GM18867 (cell line): ENCODE data around the gene PLEKHM3.

Experiments
- ATAC-seq: cut with Tn5 transposase; IDR thresholded peaks from one replicate; pipeline ENCODE4 v1.9.1; 2021; ENCODE audit warnings: mild to moderate bottlenecking, moderate library complexity; ENCODE audit not compliant: unreplicated experiment

The PLEKHM3 gene

GRCh38 chr2:207993151-207993763 lies 32.1 kb downstream of the PLEKHM3 start:
- ATAC-seq: peak; percentile 57

DNA sequence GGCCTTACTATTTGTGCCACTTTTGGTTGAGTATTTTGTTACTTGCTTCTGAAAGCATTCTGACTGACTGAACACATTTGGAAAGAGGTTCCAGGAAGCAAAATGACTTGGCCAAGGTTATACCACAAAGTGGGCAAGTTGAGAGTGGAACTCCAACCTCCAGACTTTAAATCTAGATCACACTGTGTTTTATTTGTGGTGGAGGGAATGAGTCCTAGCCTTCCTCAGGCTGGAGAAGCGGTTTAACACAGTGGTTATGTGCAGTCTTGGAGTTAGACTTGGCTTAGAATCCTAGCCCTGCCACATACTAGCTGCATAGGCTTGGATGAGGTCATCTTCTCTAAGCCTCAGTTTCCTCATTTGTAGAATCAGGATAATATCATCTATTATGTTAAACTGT lies 33.4 kb downstream of the PLEKHM3 start:
- no peak for ATAC-seq

DNA sequence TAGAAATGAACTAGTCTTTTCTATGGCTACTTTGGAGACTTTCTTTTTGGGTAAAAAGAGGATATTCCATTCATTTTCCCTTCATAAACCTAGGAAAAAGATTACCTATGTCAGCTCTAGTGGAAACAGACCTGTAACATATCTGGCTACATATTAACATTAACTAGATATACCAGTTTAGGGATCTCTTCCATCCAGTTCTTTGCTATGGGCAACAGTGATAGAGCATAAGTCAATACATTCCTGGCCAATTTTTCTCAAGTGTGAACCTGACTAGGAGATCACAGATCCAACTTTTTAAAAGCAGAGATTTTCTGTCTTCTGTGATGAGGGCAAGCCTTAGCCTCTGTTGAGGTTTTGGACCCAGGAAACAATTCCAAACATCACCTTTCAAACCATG lies 34.5 kb downstream of the PLEKHM3 start:
- no peak for ATAC-seq

GRCh38 chr2:207988975-207989374 lies 36.4 kb downstream of the PLEKHM3 start:
- no peak for ATAC-seq

DNA sequence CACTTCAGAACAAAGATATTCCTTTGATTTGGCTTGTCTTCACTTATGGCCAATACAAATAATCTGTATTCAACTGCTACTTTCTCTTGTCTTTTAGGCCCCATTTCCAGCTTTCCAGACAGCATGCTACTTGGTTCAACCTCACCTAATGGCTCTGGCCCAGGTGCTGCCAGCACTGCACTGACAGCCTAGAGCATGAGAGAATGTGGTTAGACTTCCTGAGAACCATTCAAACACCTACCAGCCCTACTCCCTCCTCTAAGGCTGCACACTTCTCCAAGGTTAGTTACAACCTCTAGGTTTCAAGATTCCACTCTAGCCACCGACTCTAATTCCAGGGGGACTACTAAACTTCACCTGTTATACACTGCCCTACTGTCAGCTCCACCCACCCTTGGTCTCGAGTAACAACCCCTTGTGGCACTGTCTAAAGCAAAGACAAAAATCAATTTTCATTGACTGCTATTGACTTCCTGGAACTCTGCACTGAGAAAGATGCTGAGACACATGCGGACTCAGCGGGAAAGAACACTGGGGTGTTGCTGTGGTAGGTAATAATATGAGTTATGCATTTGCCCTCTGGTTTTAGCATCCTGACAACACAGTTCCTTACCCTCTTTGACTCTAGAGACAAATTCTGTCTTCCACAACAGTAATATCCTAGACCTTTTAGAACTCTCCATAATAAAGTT lies 38.2 kb downstream of the PLEKHM3 start:
- ATAC-seq: no peak

- ATAC-seq: no peak
Measured at GRCh38 chr2:207984765-207985480, 40.4 kb downstream of the PLEKHM3 start.

DNA sequence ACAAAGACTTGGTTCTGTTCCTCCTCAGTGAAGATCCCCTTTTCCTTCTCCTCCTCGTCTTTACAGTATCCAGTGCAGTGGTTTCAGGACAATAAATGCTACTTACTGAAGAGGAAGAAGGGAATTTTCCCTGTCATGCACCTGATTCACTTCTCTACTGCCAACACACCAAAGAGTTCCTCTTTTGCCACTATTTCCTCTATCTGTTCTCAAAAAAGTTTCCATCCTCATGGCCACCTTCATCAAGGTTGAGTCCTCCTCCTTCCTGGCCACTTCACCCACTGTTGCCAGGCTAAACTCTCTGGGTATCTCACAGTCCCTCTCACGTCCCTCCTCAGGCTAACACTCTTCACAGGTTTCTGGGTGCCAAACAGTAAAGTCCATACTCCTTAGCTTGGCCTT lies 41.7 kb downstream of the PLEKHM3 start:
- peak; percentile 77 for ATAC-seq

DNA sequence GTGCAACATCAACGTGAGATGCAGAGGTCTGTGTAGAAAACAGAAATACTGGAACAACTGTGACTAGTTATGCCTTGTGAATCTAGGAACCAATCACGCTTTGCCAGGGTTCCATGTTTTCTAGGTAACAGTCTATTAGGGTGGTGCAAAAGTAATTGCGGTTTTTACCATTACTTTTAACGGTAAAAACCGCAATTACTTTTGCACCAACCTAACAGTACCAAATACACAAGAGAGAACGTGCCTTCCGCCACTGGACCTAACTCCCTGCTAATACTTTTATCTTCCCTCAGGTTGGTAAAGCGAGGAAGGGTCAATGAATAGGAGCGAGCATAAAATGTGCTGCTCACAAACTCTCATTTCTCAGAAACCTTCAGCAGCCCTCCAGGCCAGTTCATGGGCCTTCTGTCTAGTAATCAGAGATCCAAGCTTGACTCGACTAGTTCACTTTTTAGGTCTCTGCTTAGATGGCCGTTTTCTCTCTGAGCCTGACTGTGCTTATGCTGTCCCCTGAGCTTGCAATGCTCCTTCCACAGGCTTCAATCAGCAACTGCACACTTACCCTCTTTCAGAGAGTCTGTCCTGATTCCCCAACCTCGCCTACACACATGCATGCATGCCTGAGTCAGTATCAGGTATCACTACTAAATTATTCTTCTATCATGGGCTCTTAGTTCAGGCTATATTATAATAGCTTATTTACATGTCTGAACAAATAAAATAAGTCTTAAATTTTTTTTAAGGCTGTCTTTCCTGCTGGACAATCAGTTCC lies 47.0 kb downstream of the PLEKHM3 start:
- ATAC-seq: no peak

- no peak for ATAC-seq
Measured at GRCh38 chr2:207975921-207976320, 49.4 kb downstream of the PLEKHM3 start.

DNA sequence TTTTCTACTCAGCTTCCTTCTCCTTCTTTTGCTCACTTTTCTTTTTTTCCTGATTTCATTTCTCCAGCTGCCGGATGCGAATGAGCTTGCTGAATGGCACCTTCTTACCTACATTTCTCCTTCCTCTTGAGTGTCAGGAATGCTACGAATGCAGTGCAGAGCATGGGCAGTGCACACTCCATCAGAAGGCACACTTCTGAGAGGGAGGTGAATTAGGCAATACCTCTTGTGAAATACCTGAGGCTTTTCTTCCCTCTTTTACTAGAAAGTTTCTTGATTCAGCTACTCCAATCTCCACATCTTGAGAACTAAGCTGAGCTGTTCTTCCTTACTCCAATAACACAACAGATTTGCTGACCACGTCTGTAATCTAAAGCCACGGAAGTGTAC lies 51.1 kb downstream of the PLEKHM3 start:
- ATAC-seq: no peak

- no peak for ATAC-seq
Measured at GRCh38 chr2:207970826-207971180, 54.5 kb downstream of the PLEKHM3 start.

- no peak for ATAC-seq
Measured at GRCh38 chr2:207970147-207970825, 55.0 kb downstream of the PLEKHM3 start.

GRCh38 chr2:207969249-207969648 lies 56.1 kb downstream of the PLEKHM3 start:
- no peak for ATAC-seq

- ATAC-seq: no peak
Measured at GRCh38 chr2:207967121-207967520, 58.2 kb downstream of the PLEKHM3 start.

DNA sequence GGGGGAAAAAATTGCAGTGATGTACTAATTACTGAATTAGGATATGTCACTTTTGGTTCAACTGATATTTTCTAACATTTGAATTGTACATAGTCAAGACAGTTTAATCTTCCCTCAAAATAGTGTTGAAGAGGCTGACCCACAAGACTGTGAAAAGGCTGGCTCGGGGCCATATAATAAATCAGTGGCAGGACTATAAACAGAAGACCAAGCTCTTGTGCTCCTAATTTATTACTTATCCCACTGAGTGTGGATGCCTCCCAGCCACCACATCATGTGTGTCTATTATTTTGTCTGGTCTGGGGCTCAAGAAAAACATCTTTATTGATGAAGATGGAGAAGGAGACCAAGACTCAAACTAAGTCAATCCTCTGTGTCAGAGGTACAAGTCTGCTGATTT lies 64.4 kb downstream of the PLEKHM3 start:
- ATAC-seq: no peak

- no peak for ATAC-seq
Measured at GRCh38 chr2:207960090-207960489, 65.2 kb downstream of the PLEKHM3 start.

DNA sequence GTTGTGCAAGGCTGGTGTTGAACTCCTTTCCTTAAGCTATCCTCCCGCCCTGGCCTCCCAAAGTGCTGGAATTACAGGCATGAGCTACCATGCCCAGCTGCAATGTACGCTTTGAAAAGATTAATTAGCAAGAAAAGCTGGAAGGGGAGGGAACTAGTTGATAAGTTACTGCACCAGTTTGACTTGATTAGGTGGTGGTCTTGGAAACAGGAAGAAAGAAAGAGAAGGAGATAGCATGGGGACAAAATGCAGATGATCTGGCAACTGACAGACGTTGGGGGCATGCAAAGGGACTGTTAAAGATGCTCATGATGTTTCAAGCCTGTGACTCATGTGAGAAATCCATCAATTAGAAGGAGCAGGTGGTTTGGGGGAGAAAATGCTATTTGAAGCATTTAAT lies 68.6 kb downstream of the PLEKHM3 start:
- ATAC-seq: no peak

DNA sequence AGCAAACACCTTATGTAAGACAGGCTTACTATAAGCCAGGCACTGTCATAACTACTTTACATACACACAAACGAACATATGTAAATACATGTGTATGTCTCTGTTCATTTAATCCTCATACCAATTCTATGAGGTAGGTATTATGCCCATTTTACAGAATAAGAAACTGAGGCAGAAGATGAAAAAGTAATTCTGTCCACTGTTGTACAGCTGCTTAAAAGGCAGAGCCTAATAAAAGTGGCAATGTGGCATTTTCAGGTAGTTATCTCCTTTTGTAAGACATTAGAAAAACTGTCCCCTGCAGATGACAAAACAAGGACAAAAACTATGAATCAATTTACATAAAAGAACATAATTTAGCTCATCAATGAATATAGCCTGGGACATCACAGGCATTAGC lies 69.9 kb downstream of the PLEKHM3 start:
- ATAC-seq: no peak

- no peak for ATAC-seq
Measured at GRCh38 chr2:207953354-207953753, 72.0 kb downstream of the PLEKHM3 start.

- ATAC-seq: no peak
Measured at GRCh38 chr2:207952564-207953345, 72.6 kb downstream of the PLEKHM3 start.
